Fibroblast of peridontal ligament (primary cell): ENCODE data around the gene SSR1.
"Not testable (repeated sequence)": the region's sequence is repeated elsewhere in the genome, so short reads cannot be mapped to it uniquely, and the experiment has no call there.

Experiments used
- DNase-seq: peaks from one replicate; pipeline ENCODE4 v3.0.0-alpha.2; 2010; ENCODE audit errors: extremely low read depth

Gene SSR1

GRCh38 chr6:7317538-7317937 lies 4.5 kb upstream of the SSR1 start:
- no peak for DNase-seq

- DNase-seq: no peak
Observed at GRCh38 chr6:7316658-7317533, 3.9 kb upstream of the SSR1 start.

GRCh38 chr6:7315948-7316365 lies 3.0 kb upstream of the SSR1 start:
- DNase-seq: no peak

GRCh38 chr6:7315087-7315947 lies 2.3 kb upstream of the SSR1 start:
- DNase-seq: not testable (repeated sequence)

GRCh38 chr6:7314414-7314813 lies 1.4 kb upstream of the SSR1 start:
- no peak for DNase-seq

GRCh38 chr6:7313505-7314165 lies 636 bp upstream of the SSR1 start:
- DNase-seq: no peak

GRCh38 chr6:7311917-7312615 lies 933 bp downstream of the SSR1 start:
- peak; percentile 37 for DNase-seq

- DNase-seq: peak; percentile 31
Observed at GRCh38 chr6:7311176-7311575, 1.8 kb downstream of the SSR1 start.

GRCh38 chr6:7309050-7309449 lies 3.9 kb downstream of the SSR1 start:
- DNase-seq: no peak

- DNase-seq: no peak
Observed at GRCh38 chr6:7307533-7307932, 5.5 kb downstream of the SSR1 start.

- no peak for DNase-seq
Observed at GRCh38 chr6:7304821-7305220, 8.2 kb downstream of the SSR1 start.

GRCh38 chr6:7301702-7302101 lies 11.3 kb downstream of the SSR1 start:
- DNase-seq: no peak

GRCh38 chr6:7300926-7301325 lies 12.1 kb downstream of the SSR1 start:
- no peak for DNase-seq

- DNase-seq: no peak
Observed at GRCh38 chr6:7298113-7298512, 14.9 kb downstream of the SSR1 start.

- DNase-seq: no peak
Observed at GRCh38 chr6:7296602-7297001, 16.4 kb downstream of the SSR1 start.

GRCh38 chr6:7295916-7296315 lies 17.1 kb downstream of the SSR1 start:
- DNase-seq: no peak

- no peak for DNase-seq
Observed at GRCh38 chr6:7292596-7293255, 20.3 kb downstream of the SSR1 start.

GRCh38 chr6:7290079-7290478 lies 22.9 kb downstream of the SSR1 start:
- DNase-seq: no peak

- DNase-seq: no peak
Observed at GRCh38 chr6:7285416-7285815, 27.6 kb downstream of the SSR1 start.

- DNase-seq: no peak
Observed at GRCh38 chr6:7283676-7284075, 29.3 kb downstream of the SSR1 start.
